ENCODE measurements around the gene PRDX3. TPM values are rescaled to one million over a fixed set of nuclear protein-coding genes. Genes with fewer than 3 reads are reported as not detected.

The PRDX3 gene
- total RNA-seq, 3 donors from 2014 or later (not counting 1 experiment from before 2014, with no cell fraction given) = 12.5 to 17.4 (median 15.3) TPM

- H3K4me3 Mint-ChIP-seq = peak overlapping the region; percentile 89
- no peaks in the 10 kb centered on the region for H3K9me3 Mint-ChIP-seq
- peak overlapping the region; percentile 5 for H3K27ac ChIP-seq (ENCODE audit: low read length)
- no peaks in the 10 kb centered on the region for H3K27me3 ChIP-seq (ENCODE audit: control insufficient read depth, insufficient read depth, low read length)
- no peaks in the 10 kb centered on the region for H3K27me3 Mint-ChIP-seq (ENCODE audit: low read depth in 2 of 2)
- ATAC-seq = no peak
- H3K9me3 ChIP-seq (ENCODE audit: control insufficient read depth, insufficient read depth, low read length) = no peaks in the 10 kb centered on the region
- 9% methylated on average over 3 of the region's 3 CpGs for WGBS (ENCODE audit: insufficient coverage)
- H3K27ac Mint-ChIP-seq = peak overlapping the region; percentile 92 to 93
- peak overlapping the region; percentile 47 for H3K4me3 ChIP-seq (ENCODE audit: low read length)
- TF ChIP-seq CTCF (IDR thresholded peaks at IDR 0.05) = no peak
- H3K4me1 Mint-ChIP-seq = peaks cover 54% of the 10 kb centered on the region in 2 donors
- DNase-seq = peak in 1 of 2 donors; percentile 38
- intact Hi-C loops (cut with micrococcal nuclease) = no loop called here
- H3K36me3 ChIP-seq (ENCODE audit: control insufficient read depth, insufficient read depth, low read length) = no peaks in the 10 kb centered on the region
- H3K36me3 Mint-ChIP-seq = no peaks in the 10 kb centered on the region
- H3K4me1 ChIP-seq (ENCODE audit: control insufficient read depth, insufficient read depth, low read length) = peaks cover 41% of the 10 kb centered on the region
Measured at GRCh38 chr10:119208553-119208940, 29.9 kb upstream of the PRDX3 start.

GRCh38 chr10:119207713-119208552 is 29.3 kb upstream of the PRDX3 start:
- Mint-ChIP-seq H3K27me3 (ENCODE audit: low read depth in 2 of 2) (no peaks in the 10 kb centered on the region), H3K9me3 (no peaks in the 10 kb centered on the region), H3K36me3 (no peaks in the 10 kb centered on the region), H3K4me1 (peaks cover 51 to 53% of the 10 kb centered on the region in 2 donors), H3K27ac (peak overlapping the region; percentile 92 to 93), H3K4me3 (peak overlapping the region; percentile 89)
- under 1% methylated on average over 62 of the region's 62 CpGs for WGBS (ENCODE audit: insufficient coverage)
- H3K36me3 ChIP-seq (ENCODE audit: control insufficient read depth, insufficient read depth, low read length) = no peaks in the 10 kb centered on the region
- peak overlapping the region; percentile 47 for H3K4me3 ChIP-seq (ENCODE audit: low read length)
- peaks cover 38% of the 10 kb centered on the region for H3K4me1 ChIP-seq (ENCODE audit: control insufficient read depth, insufficient read depth, low read length)
- peak; percentile 44 to 65 for DNase-seq
- no peaks in the 10 kb centered on the region for H3K27me3 ChIP-seq (ENCODE audit: control insufficient read depth, insufficient read depth, low read length)
- intact Hi-C loops (cut with micrococcal nuclease) = loop anchor here (2.0 kb wide), 2 partner anchors 29 to 99 kb away; partner anchors contain the start of gene PRDX3
- H3K9me3 ChIP-seq (ENCODE audit: control insufficient read depth, insufficient read depth, low read length) = no peaks in the 10 kb centered on the region
- TF ChIP-seq CTCF (IDR thresholded peaks at IDR 0.05) = no peak
- ATAC-seq = peak in 1 of 3 donors; percentile 2
- H3K27ac ChIP-seq (ENCODE audit: low read length) = peak overlapping the region; percentile 14

GRCh38 chr10:119207366-119207666 is 28.7 kb upstream of the PRDX3 start, which contains the start of gene GRK5:
Gene GRK5 (plus strand): TSS chr10:119207571. CDS start chr10:119207918, 347 bp downstream.
- peak within 1 kb of the TSS; percentile 70 for H3K27ac ChIP-seq (ENCODE audit: low read length)
- intact Hi-C loops (cut with micrococcal nuclease) = loop anchor here (2.0 kb wide), 2 partner anchors 29 to 99 kb away; partner anchors contain the start of gene PRDX3
- no peaks in the 10 kb centered on the region for H3K27me3 Mint-ChIP-seq (ENCODE audit: low read depth in 2 of 2)

More at GRCh38 chr10:119207366-119207666, 28.7 kb upstream of the PRDX3 start, which contains the start of gene GRK5:
- no peaks in the 10 kb centered on the region for H3K36me3 Mint-ChIP-seq
- under 1% methylated on average over 29 of the region's 34 CpGs for WGBS (ENCODE audit: insufficient coverage)
- peak; percentile 91 to 99 for DNase-seq
- H3K27me3 ChIP-seq (ENCODE audit: control insufficient read depth, insufficient read depth, low read length) = no peaks in the 10 kb centered on the region
- no peaks in the 10 kb centered on the region for H3K9me3 Mint-ChIP-seq
- no peaks in the 10 kb centered on the region for H3K36me3 ChIP-seq (ENCODE audit: control insufficient read depth, insufficient read depth, low read length)
- peaks cover 34% of the 10 kb centered on the region for H3K4me1 ChIP-seq (ENCODE audit: control insufficient read depth, insufficient read depth, low read length)
- peak; percentile 79 to 92 (median 84) for ATAC-seq
- TF ChIP-seq CTCF (IDR thresholded peaks at IDR 0.05) = no peak
- H3K4me1 Mint-ChIP-seq = peaks cover 45 to 47% of the 10 kb centered on the region in 2 donors
- peak within 1 kb of the TSS; percentile 94 for H3K27ac Mint-ChIP-seq
- H3K4me3 ChIP-seq (ENCODE audit: low read length) = peak within 1 kb of the TSS; percentile 47
- no peaks in the 10 kb centered on the region for H3K9me3 ChIP-seq (ENCODE audit: control insufficient read depth, insufficient read depth, low read length)
- peak within 1 kb of the TSS; percentile 95 for H3K4me3 Mint-ChIP-seq
